ENCODE results near the gene TMEM45A.

Gene TMEM45A

DNA sequence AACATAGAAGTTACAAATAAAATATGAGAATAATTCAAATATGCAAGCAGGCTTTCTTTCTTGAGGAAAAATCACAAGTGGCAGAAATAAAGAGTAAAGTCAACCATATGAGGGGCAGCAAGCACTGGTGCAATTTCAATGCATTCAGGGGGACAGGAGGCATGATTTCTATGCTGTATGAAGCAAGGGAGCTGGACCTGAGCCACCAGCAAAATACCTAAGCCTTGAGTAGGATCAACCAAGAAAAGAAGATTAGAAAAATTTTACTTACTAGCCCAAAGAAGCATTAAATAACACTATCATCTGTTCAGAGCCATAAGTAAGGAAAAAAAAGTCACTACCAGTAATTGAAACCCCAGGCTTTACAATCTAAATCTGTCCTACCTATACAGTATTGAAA lies 123.3 kb downstream of the TMEM45A start:
- no peak for DNase-seq (ENCODE audit: low read depth)

DNA sequence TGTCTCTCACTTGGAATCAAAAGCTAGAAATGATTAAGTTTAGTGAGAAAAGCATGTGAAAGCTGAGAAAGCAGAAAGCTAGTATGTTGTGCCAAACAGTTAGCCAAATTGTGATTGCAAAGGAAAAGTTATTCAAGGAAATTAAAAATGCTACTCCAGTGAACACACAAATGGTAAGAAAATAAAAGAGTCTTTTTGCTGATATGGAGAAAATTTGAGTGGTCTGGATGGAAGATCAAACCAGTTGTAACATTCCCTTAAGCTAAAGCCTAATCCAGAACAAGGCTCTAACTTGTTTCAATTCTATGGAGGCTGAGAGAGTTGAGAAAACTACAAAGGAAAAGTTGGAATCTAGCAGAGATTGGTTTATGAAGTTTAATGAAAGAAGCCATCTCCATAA lies 128.8 kb downstream of the TMEM45A start:
- no peak for DNase-seq (ENCODE audit: low read depth)

Measured in T-helper 22 cell (primary cell).